ENCODE measurements around the gene PTRH1. TPM values are rescaled to one million over a fixed set of nuclear protein-coding genes. Genes with fewer than 3 reads are reported as not detected.

PTRH1 gene
- total and polyA plus RNA-seq, 4 donors: 8.6 to 41.7 (median 24.7) TPM

DNA sequence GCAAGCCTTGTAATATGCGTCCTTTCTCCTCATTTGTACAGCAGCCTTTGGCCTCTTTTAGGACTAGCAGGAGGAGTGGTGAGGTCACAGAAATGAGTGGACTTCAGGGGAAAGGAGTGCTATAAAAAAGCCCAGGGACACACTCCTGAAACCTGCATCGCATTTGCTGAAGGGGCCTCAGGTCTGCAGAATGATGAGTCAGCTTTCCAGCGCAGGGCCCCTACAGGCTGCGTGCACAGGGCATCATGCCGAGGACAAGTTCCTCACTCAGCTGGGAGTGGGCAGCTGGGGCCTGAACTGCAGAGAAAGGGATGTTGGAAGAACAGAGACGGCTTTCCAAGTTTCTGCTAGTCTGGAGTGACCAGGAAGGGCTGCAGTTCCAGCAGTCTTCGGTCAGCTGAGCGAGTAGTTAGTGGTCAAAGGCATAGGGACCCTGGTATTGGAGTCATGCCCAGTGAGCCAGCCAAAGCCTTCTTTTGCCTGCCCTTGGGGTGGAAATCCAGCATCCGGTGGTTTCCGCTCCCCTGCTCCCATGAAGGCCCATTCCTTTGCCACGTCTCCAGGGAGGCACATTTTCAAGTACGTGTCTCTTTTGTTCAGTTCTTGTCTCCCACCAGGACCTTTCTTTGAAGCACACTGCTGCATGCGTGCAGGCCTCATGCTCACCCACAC is 26.0 kb downstream of the PTRH1 start:
- no peak overlapping the region for H3K4me3 ChIP-seq
- no peak overlapping the region for H3K9ac ChIP-seq (ENCODE audit: insufficient read depth in 1 of 2, low read length in 2 of 2)
- H3K27me3 ChIP-seq (ENCODE audit: control insufficient read depth in 3 of 3, insufficient read depth in 3 of 3, low read length in 2 of 3): no peaks in the 10 kb centered on the region
- DNase-seq: no peak
- H3K4me1 ChIP-seq (ENCODE audit: control insufficient read depth in 5 of 5, insufficient read depth in 5 of 5, low read length in 5 of 5): no peaks in the 10 kb centered on the region
- TF ChIP-seq, protein P1, sequence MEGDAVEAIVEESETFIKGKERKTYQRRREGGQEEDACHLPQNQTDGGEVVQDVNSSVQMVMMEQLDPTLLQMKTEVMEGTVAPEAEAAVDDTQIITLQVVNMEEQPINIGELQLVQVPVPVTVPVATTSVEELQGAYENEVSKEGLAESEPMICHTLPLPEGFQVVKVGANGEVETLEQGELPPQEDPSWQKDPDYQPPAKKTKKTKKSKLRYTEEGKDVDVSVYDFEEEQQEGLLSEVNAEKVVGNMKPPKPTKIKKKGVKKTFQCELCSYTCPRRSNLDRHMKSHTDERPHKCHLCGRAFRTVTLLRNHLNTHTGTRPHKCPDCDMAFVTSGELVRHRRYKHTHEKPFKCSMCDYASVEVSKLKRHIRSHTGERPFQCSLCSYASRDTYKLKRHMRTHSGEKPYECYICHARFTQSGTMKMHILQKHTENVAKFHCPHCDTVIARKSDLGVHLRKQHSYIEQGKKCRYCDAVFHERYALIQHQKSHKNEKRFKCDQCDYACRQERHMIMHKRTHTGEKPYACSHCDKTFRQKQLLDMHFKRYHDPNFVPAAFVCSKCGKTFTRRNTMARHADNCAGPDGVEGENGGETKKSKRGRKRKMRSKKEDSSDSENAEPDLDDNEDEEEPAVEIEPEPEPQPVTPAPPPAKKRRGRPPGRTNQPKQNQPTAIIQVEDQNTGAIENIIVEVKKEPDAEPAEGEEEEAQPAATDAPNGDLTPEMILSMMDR (IDR thresholded peaks at IDR 0.05; ENCODE audit: control extremely low read depth, extremely low read depth): no peak
- WGBS, 2 donors: 88 to 93% methylated on average over 13 of the region's 13 CpGs
- no peaks in the 10 kb centered on the region for H3K9me3 ChIP-seq (ENCODE audit: control insufficient read depth in 4 of 4, insufficient read depth in 3 of 4, low read length in 3 of 4)
- H3K27ac ChIP-seq (ENCODE audit: low read depth in 1 of 2, low read length in 1 of 2): no peak overlapping the region
- H3K36me3 ChIP-seq (ENCODE audit: control insufficient read depth in 4 of 4, insufficient read depth in 4 of 4, low read length in 4 of 4): peaks cover 0 to 36% (median 12%) of the 10 kb centered on the region in 4 donors
- ATAC-seq (ENCODE audit: insufficient read depth, low FRiP score): no peak

DNA sequence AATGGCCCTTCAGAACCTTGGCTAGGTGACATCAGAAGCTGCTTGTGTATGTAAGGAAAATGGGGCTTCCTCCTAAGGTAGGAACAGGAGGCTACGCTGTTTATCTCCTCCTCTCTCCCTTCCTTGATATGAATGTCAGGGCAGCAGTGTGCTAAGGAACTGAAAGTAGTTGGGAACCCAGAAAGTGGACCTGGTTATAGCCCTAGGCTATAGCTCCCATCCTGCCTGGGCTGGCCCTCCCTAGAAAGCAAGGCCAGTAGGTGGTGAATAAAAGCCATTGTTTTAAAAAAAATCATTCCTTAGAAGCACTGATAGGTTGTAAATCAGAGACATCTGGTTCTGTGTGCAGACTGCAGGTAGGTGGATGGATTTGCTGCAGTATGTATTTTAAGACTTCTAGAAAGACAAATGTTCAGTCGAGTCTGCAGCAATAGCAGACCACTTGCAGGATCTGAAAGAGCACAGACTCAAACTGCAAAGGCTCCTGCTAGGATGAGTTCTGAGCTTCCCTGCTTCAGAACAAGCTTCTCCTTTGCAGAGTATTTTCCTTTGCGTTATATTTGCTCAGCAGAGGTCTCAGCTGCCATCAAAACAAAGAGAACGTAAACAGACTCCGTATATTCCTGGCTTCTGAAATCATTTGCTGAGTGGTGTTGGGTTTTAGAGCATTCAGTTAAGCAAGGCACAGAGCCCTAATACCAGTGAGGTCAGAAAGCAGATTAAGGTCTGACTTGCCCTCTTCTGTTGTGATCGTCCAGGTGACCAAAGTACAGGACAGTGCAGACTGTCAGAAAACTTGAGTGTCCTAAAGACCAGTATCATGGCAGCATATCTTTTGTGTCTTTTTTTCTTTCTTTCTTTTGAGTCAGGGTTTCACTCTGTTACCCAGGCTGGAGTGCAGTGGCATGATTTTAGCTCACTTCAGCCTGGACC is 28.7 kb downstream of the PTRH1 start:
- 82 to 88% methylated on average over 6 of the region's 6 CpGs for WGBS, 2 donors
- H3K36me3 ChIP-seq (ENCODE audit: control insufficient read depth in 4 of 4, insufficient read depth in 4 of 4, low read length in 4 of 4): peaks cover 0 to 53% (median 22%) of the 10 kb centered on the region in 4 donors
- TF ChIP-seq, protein P1 (IDR thresholded peaks at IDR 0.05; ENCODE audit: control extremely low read depth, extremely low read depth): no peak

DNA sequence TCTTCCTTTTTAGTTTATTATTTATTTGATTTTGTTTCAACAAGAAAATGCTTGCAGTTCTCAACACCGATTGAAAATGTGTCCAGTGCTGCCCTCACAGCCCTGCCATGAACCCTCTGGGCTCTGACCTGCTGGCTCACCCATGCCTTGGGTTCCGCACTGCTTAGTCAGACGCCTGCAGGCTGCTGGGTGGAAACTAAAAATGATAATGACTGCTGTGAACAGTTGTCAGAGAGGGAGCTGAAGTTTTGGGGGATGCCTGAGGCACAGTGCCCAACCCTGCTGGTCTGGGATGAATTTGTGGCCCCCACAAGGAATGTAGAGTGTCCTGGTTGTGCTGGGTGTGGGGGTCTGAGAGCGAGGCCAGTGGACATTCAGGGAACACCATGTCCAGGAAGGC is 30.9 kb downstream of the PTRH1 start:
- H3K36me3 ChIP-seq (ENCODE audit: control insufficient read depth in 4 of 4, insufficient read depth in 4 of 4, low read length in 4 of 4): peaks cover 0 to 64% (median 31%) of the 10 kb centered on the region in 4 donors

More for the DNA sequence above, 28.7 kb downstream of the PTRH1 start:
- H3K27ac ChIP-seq (ENCODE audit: low read depth in 1 of 2, low read length in 1 of 2): no peak overlapping the region
- ATAC-seq (ENCODE audit: insufficient read depth, low FRiP score): no peak
- H3K9ac ChIP-seq (ENCODE audit: insufficient read depth in 1 of 2, low read length in 2 of 2): no peak overlapping the region
- H3K27me3 ChIP-seq (ENCODE audit: control insufficient read depth in 3 of 3, insufficient read depth in 3 of 3, low read length in 2 of 3): no peaks in the 10 kb centered on the region
- H3K4me1 ChIP-seq (ENCODE audit: control insufficient read depth in 5 of 5, insufficient read depth in 5 of 5, low read length in 5 of 5): no peaks in the 10 kb centered on the region
- no peaks in the 10 kb centered on the region for H3K9me3 ChIP-seq (ENCODE audit: control insufficient read depth in 4 of 4, insufficient read depth in 3 of 4, low read length in 3 of 4)
- H3K4me3 ChIP-seq: no peak overlapping the region
- DNase-seq: no peak

More for the DNA sequence above, 30.9 kb downstream of the PTRH1 start:
- H3K9ac ChIP-seq (ENCODE audit: insufficient read depth in 1 of 2, low read length in 2 of 2): no peak overlapping the region
- TF ChIP-seq, protein P1 (IDR thresholded peaks at IDR 0.05; ENCODE audit: control extremely low read depth, extremely low read depth): no peak
- no peaks in the 10 kb centered on the region for H3K4me1 ChIP-seq (ENCODE audit: control insufficient read depth in 5 of 5, insufficient read depth in 5 of 5, low read length in 5 of 5)
- 92 to 96% methylated on average over 4 of the region's 4 CpGs for WGBS, 2 donors
- no peaks in the 10 kb centered on the region for H3K9me3 ChIP-seq (ENCODE audit: control insufficient read depth in 4 of 4, insufficient read depth in 3 of 4, low read length in 3 of 4)
- no peaks in the 10 kb centered on the region for H3K27me3 ChIP-seq (ENCODE audit: control insufficient read depth in 3 of 3, insufficient read depth in 3 of 3, low read length in 2 of 3)
- DNase-seq: no peak
- H3K27ac ChIP-seq (ENCODE audit: low read depth in 1 of 2, low read length in 1 of 2): no peak overlapping the region
- H3K4me3 ChIP-seq: no peak overlapping the region
- ATAC-seq (ENCODE audit: insufficient read depth, low FRiP score): no peak
